NCI-H510A (cell line): ENCODE results near the gene SUSD2.
"Not testable (repeated sequence)": the region's sequence is repeated elsewhere in the genome, so short reads cannot be mapped to it uniquely, and the experiment has no call there.

Experiments used
- DNase-seq: peaks from one replicate; lab custom pipeline; 2025; lab: John Stamatoyannopoulos, UW

Gene SUSD2

GRCh38 chr22:24189249-24190158, 8.2 kb downstream of the SUSD2 start:
- no peak for DNase-seq

GRCh38 chr22:24190159-24190540, 8.9 kb downstream of the SUSD2 start:
- no peak for DNase-seq

DNA sequence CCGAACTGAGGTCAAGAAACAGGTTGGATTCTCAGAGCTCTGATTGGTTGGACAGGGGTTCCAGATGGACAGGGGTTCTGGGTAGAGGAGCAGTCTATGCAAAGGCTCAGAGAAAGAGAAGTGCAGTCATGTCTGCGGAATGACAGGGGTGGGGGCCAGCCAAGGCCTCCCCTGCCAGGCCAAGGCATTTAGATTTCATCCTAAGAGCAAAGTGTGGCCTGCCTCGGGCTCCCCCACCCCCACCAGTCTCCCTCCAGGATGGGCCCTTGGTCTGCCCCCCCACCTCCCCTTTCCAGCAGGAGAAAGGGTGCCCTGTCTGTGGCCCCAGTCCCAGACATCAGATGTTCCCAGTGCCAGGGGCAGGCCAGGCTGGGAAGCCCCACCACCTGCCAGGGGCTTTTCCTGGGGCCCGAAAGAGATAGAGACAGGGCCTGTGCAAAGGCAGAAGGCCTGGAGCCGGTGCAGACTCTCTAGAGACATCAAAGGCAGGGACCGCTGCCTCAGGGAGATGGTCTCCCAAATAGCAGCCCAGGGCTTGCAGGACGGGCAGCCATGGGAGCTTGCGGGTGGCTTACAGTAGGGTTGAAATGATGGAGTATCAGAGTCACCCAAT, 9.4 kb downstream of the SUSD2 start:
- DNase-seq: no peak

- DNase-seq: no peak
These were observed 10.1 kb downstream of the SUSD2 start for GRCh38 chr22:24191381-24191841.

GRCh38 chr22:24191893-24192292, 10.6 kb downstream of the SUSD2 start:
- no peak for DNase-seq

GRCh38 chr22:24198682-24199052, 17.4 kb downstream of the SUSD2 start:
- DNase-seq: no peak

DNA sequence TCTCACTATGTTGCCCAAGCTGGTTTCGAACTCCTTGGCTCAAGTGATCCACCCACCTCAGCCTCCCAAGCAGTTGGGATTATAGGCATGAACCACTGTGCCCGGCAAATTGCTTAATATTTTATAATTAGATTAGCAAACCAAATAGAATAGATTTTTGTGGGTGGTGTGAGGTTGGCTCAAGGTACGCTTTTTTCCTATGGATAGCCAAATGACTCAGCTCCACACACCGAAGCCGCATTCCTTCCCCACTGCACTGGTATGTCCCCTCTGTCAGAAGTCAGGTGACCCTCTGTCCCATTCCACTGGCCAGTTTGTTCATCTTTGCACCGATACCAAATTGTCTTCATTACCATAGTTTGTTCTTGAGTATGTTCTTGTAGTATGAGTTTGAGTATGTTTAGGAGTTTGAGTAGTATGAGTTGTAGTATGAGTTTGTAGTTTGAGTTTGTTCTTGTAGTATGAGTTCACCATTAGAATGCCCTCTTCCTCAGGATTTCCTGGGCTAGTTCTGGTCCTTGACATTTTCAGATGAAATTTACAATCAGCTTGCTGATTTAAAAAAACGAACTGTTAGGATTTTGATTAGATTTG, 19.4 kb downstream of the SUSD2 start:
- DNase-seq: no peak

GRCh38 chr22:24201681-24202614, 20.7 kb downstream of the SUSD2 start:
- DNase-seq: no peak

- not testable (repeated sequence) for DNase-seq
These were observed 22.6 kb downstream of the SUSD2 start for GRCh38 chr22:24203856-24204255.

DNA sequence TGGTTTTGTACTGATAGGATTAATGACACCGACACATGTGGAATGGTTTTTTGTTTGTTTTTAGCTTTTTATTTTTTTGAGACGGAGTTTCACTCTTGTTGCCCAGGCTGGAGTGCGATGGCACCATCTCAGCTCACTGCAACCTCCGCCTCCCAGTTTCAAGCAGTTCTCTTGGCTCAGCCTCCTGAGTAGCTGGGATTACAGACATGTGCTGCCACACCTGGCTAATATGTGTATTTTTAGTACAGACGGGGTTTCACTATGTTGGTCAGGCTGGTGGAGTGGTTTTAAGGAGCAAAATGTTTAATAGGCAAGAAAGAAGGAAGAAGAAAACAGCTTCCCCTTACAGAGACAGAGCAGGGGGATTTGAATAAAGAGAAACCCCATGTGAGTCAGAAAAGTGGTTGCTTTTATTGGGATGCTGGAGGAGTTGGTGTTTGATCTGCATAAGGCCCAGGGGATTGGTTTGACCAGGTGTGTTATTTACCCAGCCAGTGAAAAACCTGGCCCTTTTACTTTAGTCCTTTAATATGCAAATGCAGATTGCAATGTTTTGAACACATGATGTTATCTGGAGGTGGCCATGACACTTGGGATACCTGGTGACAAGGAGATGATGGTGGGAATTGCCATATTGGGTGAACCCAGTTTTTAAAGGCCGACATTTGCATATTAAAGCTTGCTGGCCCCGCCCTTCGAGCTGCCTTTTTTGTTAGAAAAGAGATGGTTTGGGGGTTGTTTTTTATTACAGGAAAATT, 24.3 kb downstream of the SUSD2 start:
- no peak for DNase-seq

- not testable (repeated sequence) for DNase-seq
These were observed 25.4 kb downstream of the SUSD2 start for GRCh38 chr22:24206460-24207263.

DNA sequence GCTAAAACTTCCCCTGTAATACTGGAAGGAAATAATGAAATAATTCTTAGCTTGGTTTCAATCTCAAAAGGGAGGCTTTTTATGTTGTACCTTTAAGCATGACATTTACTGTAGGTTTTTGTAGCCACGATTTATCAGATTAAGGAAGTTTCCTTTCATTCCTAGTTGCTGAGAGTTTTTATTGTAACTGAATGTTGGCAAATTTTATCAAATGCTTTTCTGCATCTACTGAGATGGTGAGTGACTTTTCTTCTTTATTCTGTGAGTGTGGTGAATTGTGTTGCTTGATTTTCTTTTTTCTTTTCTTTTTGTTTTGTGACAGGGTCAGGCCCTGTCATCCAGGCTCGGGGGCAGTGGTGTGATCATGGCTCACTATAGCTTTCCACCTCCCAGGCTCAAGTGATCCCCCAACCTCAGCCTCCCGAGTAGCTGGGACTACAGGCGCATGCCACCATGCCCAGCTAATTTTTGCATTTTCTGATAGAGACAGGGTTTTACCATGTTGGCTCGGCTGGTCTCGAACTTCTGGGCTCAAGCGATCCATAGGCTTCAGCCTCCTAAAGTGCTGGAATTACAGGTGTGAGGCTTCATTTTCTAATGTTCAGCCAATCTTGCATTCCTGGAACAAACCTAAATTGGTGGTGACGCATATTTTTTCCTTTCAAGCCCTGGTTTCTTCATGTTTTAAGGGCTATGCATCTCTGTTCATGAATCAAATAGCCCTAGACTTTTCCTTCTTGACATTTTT, 26.2 kb downstream of the SUSD2 start:
- no peak for DNase-seq

GRCh38 chr22:24208012-24208749, 26.9 kb downstream of the SUSD2 start:
- no peak for DNase-seq

GRCh38 chr22:24209016-24209415, 27.7 kb downstream of the SUSD2 start:
- no peak for DNase-seq

- DNase-seq: no peak
These were observed 28.4 kb downstream of the SUSD2 start for GRCh38 chr22:24209687-24210086.

DNA sequence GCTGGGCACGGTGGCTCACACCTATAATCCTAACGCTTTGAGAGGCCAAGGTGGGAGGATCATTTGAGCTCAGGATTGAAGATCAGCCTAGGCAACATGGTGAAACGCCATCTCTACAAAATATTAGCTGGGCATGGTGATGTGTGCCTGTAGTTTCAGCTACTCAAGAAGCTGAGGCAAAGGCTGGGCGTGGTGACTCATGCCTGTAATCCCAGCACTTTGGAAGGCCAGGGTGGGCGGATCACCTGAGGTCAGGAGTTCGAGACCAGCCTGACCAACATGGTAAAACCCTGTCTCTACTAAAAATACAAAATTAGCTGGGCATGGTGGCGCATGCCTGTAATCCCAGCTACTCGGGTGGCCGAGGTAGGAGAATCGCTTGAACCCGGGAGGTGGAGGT, 29.1 kb downstream of the SUSD2 start:
- not testable (repeated sequence) for DNase-seq

DNA sequence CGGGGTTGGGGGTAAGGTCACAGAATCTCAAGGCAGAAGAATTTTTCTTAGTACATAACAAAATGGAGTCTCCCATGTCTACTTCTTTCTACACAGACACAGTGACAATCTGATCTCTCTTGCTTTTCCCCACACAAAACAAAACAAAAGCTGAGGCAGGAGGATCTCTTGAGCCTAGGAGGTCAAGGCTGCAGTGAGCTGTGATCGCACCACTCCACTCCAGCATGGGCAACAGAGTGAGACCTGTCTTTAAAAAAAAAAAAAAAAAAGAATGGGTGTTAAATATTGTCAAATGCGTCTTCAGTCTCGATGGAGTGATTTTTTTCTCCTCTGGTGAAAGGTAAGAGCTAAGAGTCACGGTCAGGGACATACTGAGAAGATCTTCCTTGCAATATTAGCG, 30.4 kb downstream of the SUSD2 start:
- not testable (repeated sequence) for DNase-seq

DNA sequence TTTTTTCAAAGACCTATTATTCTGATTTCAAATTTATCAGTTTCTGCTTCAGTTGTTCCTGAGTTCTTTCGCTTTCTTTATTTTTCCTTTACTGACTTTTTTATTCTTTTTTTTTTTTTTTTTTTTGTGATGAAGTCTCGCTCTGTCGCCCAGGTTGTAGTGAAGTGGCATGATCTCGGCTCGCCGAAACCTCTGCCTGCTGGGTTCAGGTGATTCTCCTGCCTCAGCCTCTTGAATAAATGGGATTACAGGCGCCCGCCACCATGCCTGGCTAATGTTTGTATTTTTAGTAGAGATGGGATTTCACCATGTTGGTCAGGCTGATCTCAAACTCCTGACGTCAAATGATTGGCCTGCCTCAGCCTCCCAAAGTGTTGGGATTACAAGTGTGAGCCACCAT, 31.8 kb downstream of the SUSD2 start:
- not testable (repeated sequence) for DNase-seq
